Skeletal muscle cell (primary cell): Measurements from ENCODE around the gene OR2B2.

Experiments
- DNase-seq: peaks from one replicate; pipeline ENCODE4 v3.0.0-alpha.2; 2010; ENCODE audit warnings: low read depth
- H3K4me3 ChIP-seq: 2 replicates; pipeline ENCODE4 v1.5.1; 2011; ENCODE audit warnings: low read depth, mild to moderate bottlenecking, control low read depth, low read length, moderate library complexity

Gene OR2B2

GRCh38 chr6:27894839-27895762 is 17.1 kb downstream of the OR2B2 start:
- DNase-seq, result peak; percentile 52
- H3K4me3 ChIP-seq, result peak overlapping the region; percentile 91

DNA sequence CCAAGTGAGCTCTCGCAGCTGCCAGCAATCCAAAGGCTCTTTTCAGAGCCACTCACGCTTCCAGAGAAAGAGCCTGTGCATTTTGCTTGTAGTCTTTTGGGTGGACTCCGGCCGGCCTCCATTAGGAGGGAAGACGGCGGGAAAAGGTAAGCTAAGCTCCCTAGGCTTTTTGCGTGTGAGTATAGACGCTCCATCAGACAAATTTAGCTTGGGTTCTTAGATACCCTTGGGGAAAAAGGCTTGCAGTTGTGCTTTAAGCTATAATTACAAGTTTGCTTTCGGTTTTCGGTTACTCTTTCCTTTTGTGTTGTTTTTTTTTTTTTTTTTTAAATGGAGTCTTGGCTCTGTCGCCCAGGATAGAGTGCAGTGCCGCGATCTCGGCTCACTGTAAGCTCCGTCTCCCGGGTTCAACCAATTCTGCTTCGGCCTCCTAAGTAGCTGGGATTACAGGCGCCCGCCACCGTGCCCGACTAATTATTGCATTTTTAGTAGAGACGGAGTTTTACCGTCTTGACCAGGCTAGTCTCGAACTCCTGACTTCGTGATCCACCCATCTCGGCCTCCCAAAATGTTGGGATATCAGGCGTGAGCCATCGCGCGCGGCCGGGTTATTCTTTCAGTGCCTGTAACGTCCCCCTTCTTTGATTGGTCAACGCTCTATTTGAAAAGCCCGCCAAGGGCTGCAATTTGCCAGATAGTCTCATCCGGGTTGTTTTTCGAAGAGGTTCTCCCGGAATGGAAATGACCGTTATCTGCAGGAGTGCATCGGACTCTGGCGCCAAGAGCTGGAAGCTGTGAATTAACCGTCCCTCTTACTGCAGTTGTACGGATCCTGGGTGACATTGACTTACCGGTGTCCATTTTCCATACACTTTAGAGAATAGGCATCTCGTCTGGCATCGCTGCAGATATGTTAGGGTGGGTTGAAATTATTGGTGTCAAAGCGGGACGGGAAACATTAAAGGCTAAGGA is 18.1 kb downstream of the OR2B2 start:
- DNase-seq, result peak; percentile 83
- peak overlapping the region; percentile 91 for H3K4me3 ChIP-seq

GRCh38 chr6:27893059-27893835 is 18.9 kb downstream of the OR2B2 start:
- peak overlapping the region; percentile 91 for H3K4me3 ChIP-seq
- DNase-seq, result peak; percentile 92

DNA sequence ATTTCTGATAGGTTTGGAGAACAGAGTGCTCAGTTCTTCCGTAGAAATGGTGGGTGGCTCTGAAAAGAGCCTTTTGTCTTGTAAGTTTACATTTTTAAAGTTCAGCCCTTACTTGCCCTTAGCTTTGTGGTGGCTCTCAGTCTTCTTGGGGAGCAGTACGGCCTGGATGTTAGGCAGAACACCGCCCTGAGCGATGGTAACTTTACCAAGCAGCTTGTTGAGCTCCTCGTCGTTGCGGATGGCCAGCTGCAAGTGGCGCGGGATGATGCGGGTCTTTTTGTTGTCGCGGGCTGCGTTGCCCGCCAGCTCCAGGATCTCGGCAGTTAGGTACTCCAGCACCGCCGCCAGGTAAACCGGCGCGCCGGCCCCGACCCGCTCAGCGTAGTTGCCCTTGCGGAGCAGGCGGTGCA is 19.5 kb downstream of the OR2B2 start:
- peak overlapping the region; percentile 91 for H3K4me3 ChIP-seq
- no peak for DNase-seq

- peak overlapping the region; percentile 91 for H3K4me3 ChIP-seq
Observed at GRCh38 chr6:27891320-27891875, 20.8 kb downstream of the OR2B2 start.

DNA sequence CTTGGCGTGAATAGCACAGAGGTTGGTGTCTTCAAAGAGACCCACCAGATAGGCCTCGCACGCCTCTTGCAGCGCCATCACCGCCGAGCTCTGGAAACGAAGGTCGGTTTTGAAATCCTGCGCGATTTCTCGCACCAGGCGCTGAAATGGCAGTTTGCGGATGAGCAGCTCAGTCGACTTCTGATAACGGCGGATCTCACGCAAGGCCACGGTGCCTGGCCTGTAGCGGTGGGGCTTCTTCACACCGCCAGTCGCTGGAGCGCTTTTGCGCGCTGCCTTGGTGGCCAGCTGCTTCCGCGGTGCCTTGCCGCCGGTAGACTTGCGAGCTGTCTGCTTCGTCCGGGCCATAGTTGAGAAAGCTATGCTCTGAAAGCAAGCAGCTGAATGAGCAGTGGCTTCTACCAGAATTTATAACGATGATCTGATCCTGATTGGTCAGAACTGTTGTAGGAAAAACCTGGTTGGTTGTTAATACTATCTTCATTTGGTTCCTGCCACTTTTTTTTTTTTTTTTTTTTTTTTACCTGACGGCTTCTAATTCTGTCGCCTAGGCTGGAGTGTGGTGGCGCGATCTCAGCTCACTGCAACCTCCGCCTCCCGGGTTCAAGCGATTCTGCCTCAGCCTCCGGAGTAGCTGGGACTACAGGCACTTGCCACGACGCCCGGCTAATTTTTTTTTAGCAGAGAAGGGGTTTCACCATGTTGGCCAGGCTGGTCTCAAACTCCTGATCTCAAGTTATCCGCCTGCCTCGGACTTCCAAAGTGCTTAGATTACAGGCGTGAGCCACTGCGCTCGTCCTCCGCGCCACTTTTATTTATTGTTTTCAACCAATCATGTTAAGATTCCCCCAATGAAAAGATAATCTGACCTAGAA is 21.5 kb downstream of the OR2B2 start:
- peak overlapping the region; percentile 48 for H3K4me3 ChIP-seq
- peak; percentile 89 for DNase-seq

More at GRCh38 chr6:27891320-27891875, 20.8 kb downstream of the OR2B2 start:
- DNase-seq, result no peak

GRCh38 chr6:27889628-27890444 is 22.4 kb downstream of the OR2B2 start:
- peak overlapping the region; percentile 48 for H3K4me3 ChIP-seq
- DNase-seq, result no peak

DNA sequence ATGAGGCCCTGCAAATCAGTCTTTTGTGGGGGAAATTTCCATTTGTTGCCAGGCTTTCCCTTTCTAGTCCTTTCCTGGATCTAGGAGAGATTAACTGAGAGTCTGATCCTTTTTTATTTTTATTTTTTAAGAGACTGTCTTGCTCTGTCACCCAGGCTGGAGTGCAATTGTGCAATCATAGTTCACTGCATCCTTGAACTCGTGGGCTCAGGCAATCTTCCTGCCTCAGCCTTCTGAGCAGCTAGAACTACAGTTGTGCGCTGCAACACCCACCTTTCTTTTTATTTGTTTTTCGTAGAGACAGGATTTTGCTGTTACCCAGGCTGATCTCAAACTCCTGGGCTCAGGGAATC is 22.9 kb downstream of the OR2B2 start:
- H3K4me3 ChIP-seq, result no peak overlapping the region
- DNase-seq, result no peak

DNA sequence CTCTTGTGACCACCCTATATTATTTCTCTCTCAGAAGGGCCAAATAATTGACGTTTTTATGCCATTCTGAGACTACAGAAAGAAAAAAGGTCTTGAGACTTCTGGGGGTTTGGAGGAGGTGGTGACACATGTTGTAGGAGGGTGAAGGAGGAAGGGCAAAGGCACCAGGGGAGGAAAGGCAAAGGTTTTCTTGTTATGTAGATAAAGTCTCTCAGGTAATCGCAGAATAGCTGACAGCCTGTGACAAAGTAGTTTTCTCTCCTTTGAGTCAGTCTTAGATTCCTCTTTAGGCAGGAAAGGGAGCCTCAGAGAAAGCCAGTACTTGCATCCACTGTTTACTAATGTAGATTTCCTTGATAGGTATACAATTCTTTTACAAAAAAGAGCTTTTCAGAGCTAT is 23.6 kb downstream of the OR2B2 start:
- no peak overlapping the region for H3K4me3 ChIP-seq
- DNase-seq, result no peak

DNA sequence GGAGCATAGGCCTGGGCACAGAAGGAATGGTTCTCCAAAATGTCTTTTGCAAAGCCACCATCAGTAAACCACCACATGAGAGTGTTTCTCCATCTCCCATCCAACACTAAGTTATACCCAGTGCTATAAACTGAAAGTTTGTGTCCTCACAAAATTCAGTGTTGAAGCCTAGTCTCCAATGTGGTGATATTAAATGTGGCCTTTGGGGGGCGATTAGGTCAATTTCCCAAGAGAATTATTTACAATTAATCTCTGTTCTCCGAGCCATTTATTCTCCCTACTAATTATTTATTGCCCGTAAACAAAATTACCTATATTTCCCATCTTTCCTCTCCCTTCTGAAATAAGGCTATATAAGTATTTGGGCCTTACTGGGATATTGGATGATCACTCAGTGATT is 26.1 kb downstream of the OR2B2 start:
- no peak for DNase-seq
- H3K4me3 ChIP-seq, result no peak overlapping the region

- no peak overlapping the region for H3K4me3 ChIP-seq
- DNase-seq, result no peak
Observed at GRCh38 chr6:27883136-27883535, 29.1 kb downstream of the OR2B2 start.

GRCh38 chr6:27882624-27883023 is 29.6 kb downstream of the OR2B2 start:
- DNase-seq, result no peak
- H3K4me3 ChIP-seq, result no peak overlapping the region

- DNase-seq, result no peak
- no peak overlapping the region for H3K4me3 ChIP-seq
Observed at GRCh38 chr6:27879837-27880236, 32.4 kb downstream of the OR2B2 start.

- peak overlapping the region; percentile 58 for H3K4me3 ChIP-seq
- no peak for DNase-seq
Observed at GRCh38 chr6:27874016-27874415, 38.2 kb downstream of the OR2B2 start.

- no peak for DNase-seq
- H3K4me3 ChIP-seq, result peak overlapping the region; percentile 58
Observed at GRCh38 chr6:27873021-27873940, 38.9 kb downstream of the OR2B2 start.

DNA sequence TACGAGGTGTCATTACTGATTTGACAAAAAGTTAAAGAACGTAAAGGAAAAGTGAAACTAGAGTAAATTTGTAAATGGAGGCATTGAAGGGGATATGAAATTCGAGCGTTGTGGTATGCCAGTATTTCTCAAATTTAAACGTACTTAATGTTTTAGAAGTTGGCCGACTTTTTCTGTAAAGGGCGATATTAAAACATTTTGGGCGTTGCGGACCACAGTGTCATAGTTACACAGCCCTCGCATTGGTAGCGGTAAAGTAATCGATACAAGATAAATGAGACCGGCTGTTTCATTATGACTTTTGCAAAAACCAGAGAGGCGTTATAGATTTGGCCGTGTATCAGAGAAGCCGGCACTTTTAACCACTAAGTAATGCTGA is 39.6 kb downstream of the OR2B2 start:
- H3K4me3 ChIP-seq, result peak overlapping the region; percentile 58
- no peak for DNase-seq
